SU-DHL-6 (cell line): ENCODE measurements around the gene HOXA7.

Source experiments
- EZH2phosphoT487 ChIP-seq: fragments of 200-600 bp; sonication (generic), shearing (Covaris generic); conservative IDR thresholded peaks from 2 replicates; pipeline ENCODE4 v1.6.1; 2018; ENCODE audit warnings: mild to moderate bottlenecking, antibody characterized with exemption, low read length, moderate library complexity, mixed read lengths
- TF ChIP-seq, protein P1 (sequence below): fragments of 200-600 bp; sonication (generic); IDR thresholded peaks from one replicate; pipeline ENCODE4 v1.5.1; 2017; ENCODE audit warnings: antibody characterized with exemption, mild to moderate bottlenecking, low read length, moderate library complexity; ENCODE audit not compliant: insufficient read depth, poor library complexity, severe bottlenecking

DNA sequence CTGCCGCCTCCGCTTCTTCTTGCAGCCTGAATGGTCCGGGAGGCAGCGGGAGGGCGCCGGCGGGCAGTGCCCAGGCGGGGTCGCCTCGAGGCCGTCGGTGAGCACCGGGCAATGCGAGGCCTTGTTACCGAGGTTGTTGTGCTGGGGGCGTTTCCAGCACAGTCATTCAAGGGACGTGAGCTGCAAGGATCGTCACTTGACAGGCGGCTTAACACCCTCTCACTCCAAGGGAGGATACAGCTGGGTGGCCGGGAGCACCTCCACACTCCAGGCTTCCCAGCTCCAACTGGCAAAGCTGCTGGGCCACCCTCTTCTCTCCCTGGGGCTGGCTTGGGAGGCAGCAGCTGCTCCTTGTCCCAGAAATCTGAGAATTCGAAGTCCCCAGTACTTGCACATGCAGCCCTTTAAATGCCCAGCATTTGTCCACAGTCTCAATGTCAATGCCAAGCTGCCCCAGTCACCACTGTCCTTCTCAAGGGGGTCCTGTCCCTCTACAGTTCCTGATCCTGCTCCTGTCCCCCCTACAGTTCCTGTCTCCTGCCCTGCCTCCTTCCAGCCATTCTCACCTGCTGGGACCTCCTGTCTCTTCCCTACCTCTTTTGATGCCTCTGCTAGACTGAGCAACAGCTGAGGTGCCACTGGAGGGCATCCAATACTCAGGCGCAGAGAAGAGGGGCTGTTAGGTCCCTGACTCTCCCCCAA is 33.0 kb upstream of the HOXA7 start:
- TF ChIP-seq, protein P1, sequence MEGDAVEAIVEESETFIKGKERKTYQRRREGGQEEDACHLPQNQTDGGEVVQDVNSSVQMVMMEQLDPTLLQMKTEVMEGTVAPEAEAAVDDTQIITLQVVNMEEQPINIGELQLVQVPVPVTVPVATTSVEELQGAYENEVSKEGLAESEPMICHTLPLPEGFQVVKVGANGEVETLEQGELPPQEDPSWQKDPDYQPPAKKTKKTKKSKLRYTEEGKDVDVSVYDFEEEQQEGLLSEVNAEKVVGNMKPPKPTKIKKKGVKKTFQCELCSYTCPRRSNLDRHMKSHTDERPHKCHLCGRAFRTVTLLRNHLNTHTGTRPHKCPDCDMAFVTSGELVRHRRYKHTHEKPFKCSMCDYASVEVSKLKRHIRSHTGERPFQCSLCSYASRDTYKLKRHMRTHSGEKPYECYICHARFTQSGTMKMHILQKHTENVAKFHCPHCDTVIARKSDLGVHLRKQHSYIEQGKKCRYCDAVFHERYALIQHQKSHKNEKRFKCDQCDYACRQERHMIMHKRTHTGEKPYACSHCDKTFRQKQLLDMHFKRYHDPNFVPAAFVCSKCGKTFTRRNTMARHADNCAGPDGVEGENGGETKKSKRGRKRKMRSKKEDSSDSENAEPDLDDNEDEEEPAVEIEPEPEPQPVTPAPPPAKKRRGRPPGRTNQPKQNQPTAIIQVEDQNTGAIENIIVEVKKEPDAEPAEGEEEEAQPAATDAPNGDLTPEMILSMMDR: no peak
- no peak for TF ChIP-seq EZH2phosphoT487
